HEK293 (cell line): ENCODE data around the gene EXOSC7.

Experiments
- CTCF ChIA-PET: fragments of 350-600 bp; formaldehyde crosslinking; extraction: SDS; loops from one replicate; lab custom pipeline; 2021; ENCODE audit warnings: antibody characterized with exemption; lab: Yijun Ruan, JAX
- POLR2A ChIA-PET: fragments of 300-600 bp; formaldehyde crosslinking; extraction: SDS; loops from one replicate; lab custom pipeline; 2020; ENCODE audit warnings: antibody characterized with exemption, inconsistent platforms; lab: Yijun Ruan, JAX
- H3K27ac ChIP-seq: fragments of 200-500 bp; sonication (Bioruptor generic); 2 replicates; pipeline ENCODE4 v1.5.1; 2014; ENCODE audit warnings: low read depth, low read length, control low read depth, inconsistent platforms; ENCODE audit errors: extremely low read depth
- H3K36me3 ChIP-seq, 2 experiments: fragments of 200-500 bp in 1 of 2; sonication (Bioruptor generic) in 1 of 2; 1 replicate in 1 of 2; 2 replicates in 1 of 2; pipeline ENCODE4 v1.5.1; 2014 to 2017; ENCODE audit warnings: inconsistent platforms in 2 of 2, low read length in 2 of 2; ENCODE audit not compliant: control insufficient read depth in 2 of 2, insufficient read depth in 1 of 2
- H3K4me1 ChIP-seq: fragments of 200-500 bp; sonication (Bioruptor generic); 2 replicates; pipeline ENCODE4 v1.5.1; 2014; ENCODE audit warnings: mild to moderate bottlenecking, low read length, inconsistent platforms; ENCODE audit not compliant: control insufficient read depth, insufficient read depth
- H3K4me3 ChIP-seq: 2 replicates; pipeline ENCODE4 v1.5.1; 2011; ENCODE audit warnings: low read depth, mild to moderate bottlenecking, control low read depth, low read length, moderate library complexity
- H3K9me3 ChIP-seq: fragments of 200-500 bp; sonication (Bioruptor generic); 2 replicates; pipeline ENCODE4 v1.5.1; 2014; ENCODE audit warnings: low read depth, low read length, inconsistent platforms; ENCODE audit not compliant: control insufficient read depth, insufficient read depth
- BCL11B ChIP-seq: fragments of 450-650 bp; formaldehyde crosslinking; IDR thresholded peaks from 2 replicates; pipeline ENCODE4 v1.5.1; 2016; ENCODE audit warnings: low read depth, missing biosample characterization, missing genetic modification characterization
- MZF1 ChIP-seq: fragments of 450-650 bp; formaldehyde crosslinking; IDR thresholded peaks from 2 replicates; pipeline ENCODE4 v1.5.1; 2017; ENCODE audit warnings: missing biosample characterization, missing genetic modification characterization, borderline replicate concordance
- PRDM1 ChIP-seq: fragments of 450-650 bp; formaldehyde crosslinking; IDR thresholded peaks from 2 replicates; pipeline ENCODE4; 2016; ENCODE audit warnings: missing biosample characterization, missing genetic modification characterization
- SP2 ChIP-seq: fragments of 450-650 bp; formaldehyde crosslinking; IDR thresholded peaks from 2 replicates; pipeline ENCODE4 v1.5.1; 2016; ENCODE audit warnings: missing biosample characterization, missing genetic modification characterization
- TCF7L2 ChIP-seq: IDR thresholded peaks from 2 replicates; pipeline ENCODE4 v1.6.1; 2011; ENCODE audit warnings: low read depth, mild to moderate bottlenecking, inconsistent platforms, low read length, moderate library complexity, borderline replicate concordance
- ZBTB17 ChIP-seq: fragments of 450-650 bp; formaldehyde crosslinking; IDR thresholded peaks from 2 replicates; pipeline ENCODE4 v1.5.1; 2016; ENCODE audit warnings: missing biosample characterization, missing genetic modification characterization
- ZBTB49 ChIP-seq: fragments of 450-650 bp; formaldehyde crosslinking; IDR thresholded peaks from 2 replicates; pipeline ENCODE4 v1.5.1; 2016; ENCODE audit warnings: missing biosample characterization, missing genetic modification characterization, low read depth
- ZBTB8A ChIP-seq: fragments of 450-650 bp; formaldehyde crosslinking; IDR thresholded peaks from 2 replicates; pipeline ENCODE4 v1.5.1; 2016; ENCODE audit warnings: missing biosample characterization, missing genetic modification characterization
- ZNF202 ChIP-seq: fragments of 450-650 bp; formaldehyde crosslinking; IDR thresholded peaks from 2 replicates; pipeline ENCODE4 v1.5.1; 2016; ENCODE audit warnings: missing biosample characterization, missing genetic modification characterization, borderline replicate concordance
- ZNF214 ChIP-seq: fragments of 450-650 bp; formaldehyde crosslinking; IDR thresholded peaks from 2 replicates; pipeline ENCODE4 v1.5.1; 2017; ENCODE audit warnings: missing biosample characterization, mild to moderate bottlenecking, missing genetic modification characterization, borderline replicate concordance
- ZNF23 ChIP-seq: fragments of 450-650 bp; formaldehyde crosslinking; IDR thresholded peaks from 2 replicates; pipeline ENCODE4 v1.5.1; 2016; ENCODE audit warnings: missing biosample characterization, missing genetic modification characterization, borderline replicate concordance
- ZNF280C ChIP-seq: fragments of 450-650 bp; formaldehyde crosslinking; IDR thresholded peaks from 2 replicates; pipeline ENCODE4 v1.5.1; 2016; ENCODE audit warnings: missing biosample characterization, missing genetic modification characterization
- ZNF292 ChIP-seq: fragments of 450-650 bp; formaldehyde crosslinking; IDR thresholded peaks from 2 replicates; pipeline ENCODE4 v1.5.1; 2016; ENCODE audit warnings: low read depth, missing biosample characterization, missing genetic modification characterization, borderline replicate concordance
- ZNF449 ChIP-seq: fragments of 450-650 bp; formaldehyde crosslinking; IDR thresholded peaks from 2 replicates; pipeline ENCODE4 v1.5.1; 2017; ENCODE audit warnings: missing biosample characterization, mild to moderate bottlenecking, missing genetic modification characterization, moderate library complexity
- ZNF48 ChIP-seq: fragments of 450-650 bp; formaldehyde crosslinking; IDR thresholded peaks from 2 replicates; pipeline ENCODE4 v1.5.1; 2016; ENCODE audit warnings: missing biosample characterization, missing genetic modification characterization
- ZNF645 ChIP-seq: fragments of 450-650 bp; formaldehyde crosslinking; IDR thresholded peaks from 2 replicates; pipeline ENCODE4; 2016; ENCODE audit warnings: missing biosample characterization, missing genetic modification characterization
- TF ChIP-seq, protein P1 (sequence below): fragments of 450-650 bp; formaldehyde crosslinking; IDR thresholded peaks from 2 replicates; pipeline ENCODE4 v1.5.1; 2016; ENCODE audit warnings: missing biosample characterization, missing genetic modification characterization
- TF ChIP-seq, protein P2 (sequence below): fragments of 450-650 bp; formaldehyde crosslinking; IDR thresholded peaks from 2 replicates; pipeline ENCODE4 v1.5.1; 2016; ENCODE audit warnings: missing biosample characterization, missing genetic modification characterization, low read depth

EXOSC7 gene

GRCh38 chr3:45001738-45002137 is 25.7 kb downstream of the EXOSC7 start:
- Histone ChIP-seq H3K4me3 (no peak overlapping the region), H3K36me3 (peaks cover 0 to 85% of the 10 kb centered on the region in 2 experiments; a peak in 1 of 3 replicates), H3K27ac (no peak overlapping the region), H3K9me3 (no peaks in the 10 kb centered on the region), H3K4me1 (no peaks in the 10 kb centered on the region)
- ChIA-PET CTCF (interaction anchor here (0.6 to 0.7 kb wide), 2 partner anchors 60 to 671 kb away, joined by 3 to 4 read pairs; no protein-coding TSS in a partner anchor), POLR2A (no interaction called here)
- no peak for TF ChIP-seq SP2 (tag by site-specific recombination)
- TF ChIP-seq ZBTB8A (tag by site-specific recombination): no peak
- no peak for TF ChIP-seq ZNF449 (tag by site-specific recombination)
- TF ChIP-seq, protein P1, sequence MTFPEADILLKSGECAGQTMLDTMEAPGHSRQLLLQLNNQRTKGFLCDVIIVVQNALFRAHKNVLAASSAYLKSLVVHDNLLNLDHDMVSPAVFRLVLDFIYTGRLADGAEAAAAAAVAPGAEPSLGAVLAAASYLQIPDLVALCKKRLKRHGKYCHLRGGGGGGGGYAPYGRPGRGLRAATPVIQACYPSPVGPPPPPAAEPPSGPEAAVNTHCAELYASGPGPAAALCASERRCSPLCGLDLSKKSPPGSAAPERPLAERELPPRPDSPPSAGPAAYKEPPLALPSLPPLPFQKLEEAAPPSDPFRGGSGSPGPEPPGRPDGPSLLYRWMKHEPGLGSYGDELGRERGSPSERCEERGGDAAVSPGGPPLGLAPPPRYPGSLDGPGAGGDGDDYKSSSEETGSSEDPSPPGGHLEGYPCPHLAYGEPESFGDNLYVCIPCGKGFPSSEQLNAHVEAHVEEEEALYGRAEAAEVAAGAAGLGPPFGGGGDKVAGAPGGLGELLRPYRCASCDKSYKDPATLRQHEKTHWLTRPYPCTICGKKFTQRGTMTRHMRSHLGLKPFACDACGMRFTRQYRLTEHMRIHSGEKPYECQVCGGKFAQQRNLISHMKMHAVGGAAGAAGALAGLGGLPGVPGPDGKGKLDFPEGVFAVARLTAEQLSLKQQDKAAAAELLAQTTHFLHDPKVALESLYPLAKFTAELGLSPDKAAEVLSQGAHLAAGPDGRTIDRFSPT (tag by site-specific recombination): no peak
- TF ChIP-seq ZBTB49: no peak
- no peak for TF ChIP-seq TCF7L2
- no peak for TF ChIP-seq PRDM1 (tag by site-specific recombination)
- TF ChIP-seq ZNF280C (tag by site-specific recombination): no peak
- no peak for TF ChIP-seq ZNF48 (tag by site-specific recombination)
- TF ChIP-seq ZBTB17 (tag by site-specific recombination): no peak
- no peak for TF ChIP-seq ZNF23

DNA sequence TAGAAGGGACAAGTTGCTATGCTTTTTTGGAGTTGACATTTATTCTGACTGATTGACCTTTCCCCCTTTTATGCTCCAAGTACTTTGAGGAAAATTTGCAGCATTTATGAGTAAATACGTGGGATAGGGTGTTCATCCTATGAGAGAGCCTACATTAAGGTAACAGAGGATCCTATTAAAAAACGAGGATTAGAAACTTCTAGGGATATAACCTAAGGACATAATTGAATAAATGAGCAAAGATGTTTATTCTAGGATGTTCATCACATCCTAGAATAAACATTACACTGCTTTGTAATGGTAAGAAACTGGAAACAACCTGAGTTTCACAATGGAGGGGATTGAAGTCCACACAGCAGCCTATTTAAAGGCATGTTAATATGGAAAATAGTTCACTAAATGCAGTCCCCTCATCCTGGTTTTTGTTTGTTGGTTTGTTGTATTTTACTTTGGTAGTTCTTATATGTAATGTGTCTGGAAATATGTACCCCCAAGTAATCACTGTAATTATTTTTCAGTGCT is 26.2 kb downstream of the EXOSC7 start:
- Histone ChIP-seq H3K4me1 (no peaks in the 10 kb centered on the region), H3K4me3 (no peak overlapping the region), H3K27ac (no peak overlapping the region), H3K36me3 (peaks cover 0 to 85% of the 10 kb centered on the region in 2 experiments; a peak in 1 of 3 replicates), H3K9me3 (no peaks in the 10 kb centered on the region)
- TF ChIP-seq MZF1 (tag by site-specific recombination): no peak
- no peak for TF ChIP-seq BCL11B (tag by site-specific recombination)
- TF ChIP-seq ZNF214: no peak
- TF ChIP-seq ZNF202 (tag by site-specific recombination): no peak
- no peak for TF ChIP-seq ZNF645 (tag by site-specific recombination)
- TF ChIP-seq, protein P2, sequence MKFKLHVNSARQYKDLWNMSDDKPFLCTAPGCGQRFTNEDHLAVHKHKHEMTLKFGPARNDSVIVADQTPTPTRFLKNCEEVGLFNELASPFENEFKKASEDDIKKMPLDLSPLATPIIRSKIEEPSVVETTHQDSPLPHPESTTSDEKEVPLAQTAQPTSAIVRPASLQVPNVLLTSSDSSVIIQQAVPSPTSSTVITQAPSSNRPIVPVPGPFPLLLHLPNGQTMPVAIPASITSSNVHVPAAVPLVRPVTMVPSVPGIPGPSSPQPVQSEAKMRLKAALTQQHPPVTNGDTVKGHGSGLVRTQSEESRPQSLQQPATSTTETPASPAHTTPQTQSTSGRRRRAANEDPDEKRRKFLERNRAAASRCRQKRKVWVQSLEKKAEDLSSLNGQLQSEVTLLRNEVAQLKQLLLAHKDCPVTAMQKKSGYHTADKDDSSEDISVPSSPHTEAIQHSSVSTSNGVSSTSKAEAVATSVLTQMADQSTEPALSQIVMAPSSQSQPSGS (tag by site-specific recombination): no peak
- TF ChIP-seq ZNF292 (tag by site-specific recombination): no peak
- CTCF ChIA-PET: interaction anchor here (0.6 kb wide), 1 partner anchor 61 kb away, joined by 3 read pairs; no protein-coding TSS in a partner anchor
- POLR2A ChIA-PET: no interaction called here
